Measurements from ENCODE around the gene SLC30A7. TPM values are rescaled to one million over a fixed set of nuclear protein-coding genes. Genes with fewer than 3 reads are reported as not detected.
A peak's percentile ranks its signal among the peaks of the same experiment; 100 is the strongest.

The SLC30A7 gene
- total RNA-seq, 1 donor from 2014 or later: 56.6 TPM

DNA sequence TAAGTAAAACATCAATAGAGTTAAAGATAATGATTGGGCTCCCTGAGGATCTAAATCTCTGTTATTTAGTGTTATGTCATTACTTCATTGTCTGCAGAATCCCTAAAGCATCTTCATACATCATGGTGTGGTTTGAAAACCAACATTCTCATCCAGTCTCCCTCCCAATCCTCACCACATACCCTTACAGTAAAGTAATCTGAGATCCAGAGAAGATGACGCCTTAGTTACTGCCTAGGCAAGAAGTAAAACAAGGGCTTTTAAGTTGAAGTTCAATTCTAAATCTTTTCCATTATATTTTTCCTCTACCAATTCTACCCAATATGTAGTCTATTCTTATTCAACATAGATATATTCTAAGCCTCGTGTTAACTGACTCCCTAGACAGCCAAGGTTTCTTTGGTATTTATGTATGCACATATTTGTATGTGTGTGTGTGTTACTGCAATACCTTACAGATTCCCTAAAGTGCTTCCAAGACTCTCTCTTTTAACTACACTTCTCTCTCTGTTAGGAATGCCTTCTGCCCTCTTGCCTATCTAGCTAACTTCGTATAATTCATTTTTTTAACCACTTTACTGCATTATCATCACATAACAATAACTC, 112.4 kb downstream of the SLC30A7 start:
- Mint-ChIP-seq H3K27me3 (ENCODE audit: low read depth, unreplicated experiment) (no peaks in the 10 kb centered on the region), H3K4me3 (ENCODE audit: unreplicated experiment) (no peak overlapping the region), H3K9me3 (ENCODE audit: unreplicated experiment) (no peaks in the 10 kb centered on the region), H3K36me3 (ENCODE audit: low read depth, unreplicated experiment) (peaks cover 5% of the 10 kb centered on the region), H3K27ac (ENCODE audit: unreplicated experiment) (peak overlapping the region; percentile 86), H3K4me1 (ENCODE audit: low read depth, unreplicated experiment) (no peaks in the 10 kb centered on the region)
- H3K4me1 ChIP-seq (ENCODE audit: insufficient read depth, low read length): no peaks in the 10 kb centered on the region
- H3K4me2 ChIP-seq (ENCODE audit: low read length): no peak overlapping the region
- H2AFZ ChIP-seq (ENCODE audit: low read depth, low read length): no peak overlapping the region
- peak; percentile 62 for DNase-seq (ENCODE audit: low read depth)
- no peaks in the 10 kb centered on the region for H3K36me3 ChIP-seq (ENCODE audit: insufficient read depth, low read length)
- H3K9ac ChIP-seq (ENCODE audit: low read length): no peak overlapping the region
- TF ChIP-seq, protein P1, sequence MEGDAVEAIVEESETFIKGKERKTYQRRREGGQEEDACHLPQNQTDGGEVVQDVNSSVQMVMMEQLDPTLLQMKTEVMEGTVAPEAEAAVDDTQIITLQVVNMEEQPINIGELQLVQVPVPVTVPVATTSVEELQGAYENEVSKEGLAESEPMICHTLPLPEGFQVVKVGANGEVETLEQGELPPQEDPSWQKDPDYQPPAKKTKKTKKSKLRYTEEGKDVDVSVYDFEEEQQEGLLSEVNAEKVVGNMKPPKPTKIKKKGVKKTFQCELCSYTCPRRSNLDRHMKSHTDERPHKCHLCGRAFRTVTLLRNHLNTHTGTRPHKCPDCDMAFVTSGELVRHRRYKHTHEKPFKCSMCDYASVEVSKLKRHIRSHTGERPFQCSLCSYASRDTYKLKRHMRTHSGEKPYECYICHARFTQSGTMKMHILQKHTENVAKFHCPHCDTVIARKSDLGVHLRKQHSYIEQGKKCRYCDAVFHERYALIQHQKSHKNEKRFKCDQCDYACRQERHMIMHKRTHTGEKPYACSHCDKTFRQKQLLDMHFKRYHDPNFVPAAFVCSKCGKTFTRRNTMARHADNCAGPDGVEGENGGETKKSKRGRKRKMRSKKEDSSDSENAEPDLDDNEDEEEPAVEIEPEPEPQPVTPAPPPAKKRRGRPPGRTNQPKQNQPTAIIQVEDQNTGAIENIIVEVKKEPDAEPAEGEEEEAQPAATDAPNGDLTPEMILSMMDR (IDR thresholded peaks at IDR 0.05; ENCODE audit: insufficient read depth, low read depth, low read length): no peak
- TF ChIP-seq EZH2 (IDR thresholded peaks at IDR 0.05; ENCODE audit: insufficient read depth, low read length): no peak
- H3K9me3 ChIP-seq (ENCODE audit: insufficient read depth, low read depth, low read length): no peaks in the 10 kb centered on the region
- FAIRE-seq: no peak
- no peak overlapping the region for H3K27ac ChIP-seq (ENCODE audit: low read depth, low read length)
- no peaks in the 10 kb centered on the region for H3K79me2 ChIP-seq (ENCODE audit: insufficient read depth, low read length)
- H3K27me3 ChIP-seq (ENCODE audit: insufficient read depth, low read length): no peaks in the 10 kb centered on the region
- no peak overlapping the region for H3K4me3 ChIP-seq (ENCODE audit: insufficient read depth, low read depth, low read length)
- H4K20me1 ChIP-seq (ENCODE audit: insufficient read depth, low read length): no peaks in the 10 kb centered on the region

DNA sequence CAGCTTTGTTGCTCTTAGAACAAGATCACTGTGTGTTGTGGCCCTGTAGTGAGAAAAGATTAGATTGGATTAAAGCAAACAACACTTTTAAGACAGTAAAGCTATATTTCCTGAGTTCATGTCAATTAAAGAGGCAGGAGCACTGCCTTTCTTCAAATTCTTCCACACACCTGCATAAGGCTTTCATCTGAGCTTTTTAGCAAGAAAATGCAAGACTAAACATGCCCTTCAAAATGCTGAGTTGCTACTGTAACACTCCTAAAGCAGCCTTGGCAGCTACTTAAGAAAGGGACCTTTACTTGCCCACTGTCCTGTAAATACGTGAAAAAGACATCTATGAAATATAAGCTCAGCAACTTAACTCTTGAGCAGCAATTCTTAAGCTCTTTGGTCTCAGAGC, 117.9 kb downstream of the SLC30A7 start:
- Histone ChIP-seq H4K20me1 (ENCODE audit: insufficient read depth, low read length) (no peaks in the 10 kb centered on the region), H3K27ac (ENCODE audit: low read depth, low read length) (no peak overlapping the region), H2AFZ (ENCODE audit: low read depth, low read length) (no peak overlapping the region), H3K4me1 (ENCODE audit: insufficient read depth, low read length) (no peaks in the 10 kb centered on the region), H3K27me3 (ENCODE audit: insufficient read depth, low read length) (no peaks in the 10 kb centered on the region), H3K9me3 (ENCODE audit: insufficient read depth, low read depth, low read length) (no peaks in the 10 kb centered on the region), H3K4me2 (ENCODE audit: low read length) (no peak overlapping the region), H3K36me3 (ENCODE audit: insufficient read depth, low read length) (no peaks in the 10 kb centered on the region), H3K9ac (ENCODE audit: low read length) (no peak overlapping the region), H3K4me3 (ENCODE audit: insufficient read depth, low read depth, low read length) (no peak overlapping the region), H3K79me2 (ENCODE audit: insufficient read depth, low read length) (no peaks in the 10 kb centered on the region)
- DNase-seq (ENCODE audit: low read depth) (no peak), FAIRE-seq (no peak)
- H3K4me1 Mint-ChIP-seq (ENCODE audit: low read depth, unreplicated experiment): no peaks in the 10 kb centered on the region
- H3K27ac Mint-ChIP-seq (ENCODE audit: unreplicated experiment): no peak overlapping the region
- no peak for TF ChIP-seq EZH2 (IDR thresholded peaks at IDR 0.05; ENCODE audit: insufficient read depth, low read length)
- TF ChIP-seq, protein P1 (IDR thresholded peaks at IDR 0.05; ENCODE audit: insufficient read depth, low read depth, low read length): no peak
- H3K36me3 Mint-ChIP-seq (ENCODE audit: low read depth, unreplicated experiment): peaks cover 3% of the 10 kb centered on the region
- H3K27me3 Mint-ChIP-seq (ENCODE audit: low read depth, unreplicated experiment): no peaks in the 10 kb centered on the region
- no peak overlapping the region for H3K4me3 Mint-ChIP-seq (ENCODE audit: unreplicated experiment)
- H3K9me3 Mint-ChIP-seq (ENCODE audit: unreplicated experiment): no peaks in the 10 kb centered on the region

DNA sequence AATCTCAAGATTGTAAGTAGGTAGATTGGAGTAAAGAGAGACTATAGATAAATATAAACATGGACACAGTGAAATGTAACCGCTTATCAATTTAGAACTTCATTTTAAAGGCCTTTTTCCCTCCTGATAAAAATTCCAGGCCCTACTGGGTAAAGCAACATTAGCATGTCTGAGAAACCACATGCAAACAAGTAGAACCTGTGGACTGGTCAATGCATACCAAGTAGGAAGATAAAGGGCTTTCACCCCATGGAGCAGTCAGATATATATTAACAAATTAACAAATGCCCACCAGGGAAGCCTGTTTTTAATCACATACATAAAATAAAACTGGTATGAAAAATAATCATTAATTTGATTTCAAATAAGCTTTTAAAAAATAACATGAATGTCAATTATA, 121.6 kb downstream of the SLC30A7 start:
- Histone ChIP-seq H3K9me3 (ENCODE audit: insufficient read depth, low read depth, low read length) (no peaks in the 10 kb centered on the region), H2AFZ (ENCODE audit: low read depth, low read length) (no peak overlapping the region), H3K4me2 (ENCODE audit: low read length) (no peak overlapping the region), H4K20me1 (ENCODE audit: insufficient read depth, low read length) (no peaks in the 10 kb centered on the region), H3K4me3 (ENCODE audit: insufficient read depth, low read depth, low read length) (no peak overlapping the region), H3K4me1 (ENCODE audit: insufficient read depth, low read length) (no peaks in the 10 kb centered on the region), H3K27me3 (ENCODE audit: insufficient read depth, low read length) (no peaks in the 10 kb centered on the region), H3K9ac (ENCODE audit: low read length) (no peak overlapping the region), H3K36me3 (ENCODE audit: insufficient read depth, low read length) (no peaks in the 10 kb centered on the region), H3K79me2 (ENCODE audit: insufficient read depth, low read length) (no peaks in the 10 kb centered on the region), H3K27ac (ENCODE audit: low read depth, low read length) (no peak overlapping the region)
- H3K27me3 Mint-ChIP-seq (ENCODE audit: low read depth, unreplicated experiment): no peaks in the 10 kb centered on the region
- H3K4me1 Mint-ChIP-seq (ENCODE audit: low read depth, unreplicated experiment): no peaks in the 10 kb centered on the region
- no peaks in the 10 kb centered on the region for H3K9me3 Mint-ChIP-seq (ENCODE audit: unreplicated experiment)
- DNase-seq (ENCODE audit: low read depth): no peak
- no peak for TF ChIP-seq EZH2 (IDR thresholded peaks at IDR 0.05; ENCODE audit: insufficient read depth, low read length)
- TF ChIP-seq, protein P1 (IDR thresholded peaks at IDR 0.05; ENCODE audit: insufficient read depth, low read depth, low read length): no peak
- no peak overlapping the region for H3K27ac Mint-ChIP-seq (ENCODE audit: unreplicated experiment)
- no peak for FAIRE-seq
- H3K36me3 Mint-ChIP-seq (ENCODE audit: low read depth, unreplicated experiment): peaks cover 5% of the 10 kb centered on the region
- H3K4me3 Mint-ChIP-seq (ENCODE audit: unreplicated experiment): no peak overlapping the region
